Measurements from ENCODE around the gene CADM4. TPM values are rescaled to one million over a fixed set of nuclear protein-coding genes. Genes with fewer than 3 reads are reported as not detected.

The CADM4 gene
- total and polyA plus RNA-seq, 2 of the 8 experiments (the other 6 are each of a cell fraction or from before 2014, with no cell fraction given), result 13.5 to 25.0 TPM

GRCh38 chr19:43638995-43639518 is 593 bp downstream of the CADM4 start:
- Histone ChIP-seq H3K23ac (ENCODE audit: insufficient read length) (no peak overlapping the region), H2AK5ac (ENCODE audit: low read depth, low read length) (no peak overlapping the region; the same call in 1 of the 2 replicates), H4K5ac (ENCODE audit: insufficient read length, low read depth, low read length) (no peak overlapping the region), H4K91ac (replicated peaks; ENCODE audit: insufficient read length, low read length) (no peak overlapping the region), H2BK5ac (ENCODE audit: low read depth, low read length) (no peak overlapping the region), H3K79me1 (ENCODE audit: low read depth, low read length) (peaks cover 2% of the 10 kb centered on the region; the same call in 1 of the 2 replicates), H4K8ac (ENCODE audit: extremely low read depth, insufficient read depth, low read length) (no peak overlapping the region; the same call in 1 of the 2 replicates), H3K79me2 (ENCODE audit: control insufficient read depth in 1 of 2, insufficient read depth in 2 of 2, low read length in 2 of 2) (no peaks in the 10 kb centered on the region), H2BK12ac (ENCODE audit: low read depth, low read length) (no peak overlapping the region), H3K9ac (replicated peaks in 1 of 4; ENCODE audit: extremely low read depth in 1 of 4, low read depth in 3 of 4, low read length in 3 of 4) (peak overlapping the region in 2 of 4 experiments; percentile 43 to 51; a peak in 3 of 7 replicates), H3K14ac (ENCODE audit: insufficient read length) (no peak overlapping the region), H3K4me3 (ENCODE audit: extremely low read depth in 1 of 4, insufficient read depth in 2 of 4, low read depth in 3 of 4, low read length in 4 of 4) (peak overlapping the region; percentile 72 to 90 (median 80)), H3K4me2 (ENCODE audit: insufficient read depth in 1 of 2, low read depth in 2 of 2, low read length in 2 of 2) (peak overlapping the region; percentile 89 to 92), H3K23me2 (ENCODE audit: low read depth, low read length) (peaks cover 20% of the 10 kb centered on the region), H2BK120ac (replicated peaks; ENCODE audit: low read depth, low read length) (no peak overlapping the region), H2BK20ac (ENCODE audit: low read length) (0 out of 2 replicates have a peak overlapping the region, but pooled peaks have one; percentile 72), H3K27ac (ENCODE audit: low read depth, low read length) (no peak overlapping the region), H3K4ac (replicated peaks; ENCODE audit: insufficient read length, low read depth, low read length) (no peak overlapping the region), H3K56ac (replicated peaks; ENCODE audit: insufficient read length, low read depth, low read length) (no peak overlapping the region), H4K20me1 (replicated peaks in 1 of 2; ENCODE audit: control insufficient read depth in 1 of 2, insufficient read depth in 2 of 2, low read length in 2 of 2) (peaks cover 0 to 1% of the 10 kb centered on the region in 2 experiments), H2AFZ (ENCODE audit: low read length) (no peak overlapping the region), H3K18ac (ENCODE audit: extremely low read depth, low read length) (peak overlapping the region; percentile 41; the same call in 1 of the 2 replicates), H2BK15ac (ENCODE audit: low read length) (no peak overlapping the region), H3K4me1 (replicated peaks in 1 of 4; ENCODE audit: control insufficient read depth in 3 of 4, insufficient read depth in 4 of 4, low read length in 3 of 4) (peaks cover 8 to 29% (median 18%) of the 10 kb centered on the region in 4 experiments), H3K27me3 (replicated peaks in 1 of 4; ENCODE audit: control insufficient read depth in 3 of 4, extremely low read depth in 1 of 4, insufficient read depth in 3 of 4, low read length in 3 of 4) (peaks cover 11 to 48% (median 31%) of the 10 kb centered on the region in 4 experiments), H3K9me3 (ENCODE audit: insufficient read depth in 2 of 2, low read depth in 1 of 2, low read length in 1 of 2) (no peaks in the 10 kb centered on the region), H3K36me3 (ENCODE audit: control insufficient read depth in 2 of 4, insufficient read depth in 4 of 4, low read length in 3 of 4) (no peaks in the 10 kb centered on the region)
- 14% methylated on average over 10 of the region's 18 CpGs; no CpG with 5 or more reads in 1 of the 2 experiments for WGBS, 2 experiments (ENCODE audit: extremely low coverage in 1 of 2, insufficient coverage in 1 of 2, insufficient read length in 1 of 2, insufficient replicate concordance in 2 of 2, low coverage in 1 of 2, low lambda C conversion rate in 2 of 2, missing lambda C conversion rate in 1 of 2)
- POLR2A ChIA-PET (ENCODE audit: partially characterized antibody), result interaction anchor here (1.7 kb wide), 1 partner anchor 17 kb away, joined by 4 read pairs; no protein-coding TSS in a partner anchor
- DNase-seq (ENCODE audit: low read depth in 1 of 2, low spot score in 2 of 2), result no peak
- no peak for FAIRE-seq
- TF ChIP-seq BACH1 (IDR thresholded peaks at IDR 0.05; ENCODE audit: low read length), result no peak
- TF ChIP-seq TAF1 (IDR thresholded peaks at IDR 0.05; ENCODE audit: low read depth, low read length), result no peak
- TF ChIP-seq SIRT6 (IDR thresholded peaks at IDR 0.05; ENCODE audit: low read length), result no peak
- CTCF ChIA-PET (ENCODE audit: partially characterized antibody), result interaction anchor here (1.4 kb wide), 1 partner anchor 26 kb away, joined by 3 read pairs; no protein-coding TSS in a partner anchor
